Neural progenitor cell (in vitro differentiated cells): ENCODE measurements around the gene MORN1. TPM values are rescaled to one million over a fixed set of nuclear protein-coding genes. Genes with fewer than 3 reads are reported as not detected.
A peak's percentile ranks its signal among the peaks of the same experiment; 100 is the strongest.

Experiments
- DNase-seq: peaks from one replicate; pipeline ENCODE4 v3.0.0-alpha.2; 2016; ENCODE audit warnings: low spot score
- H2AFZ ChIP-seq: fragments of 200-600 bp; sonication (generic); replicated peaks from 2 replicates; pipeline ENCODE4 v1.6.1; 2016; ENCODE audit warnings: antibody characterized with exemption
- H3F3A ChIP-seq: fragments of 200-600 bp; sonication (generic); 2 replicates; pipeline ENCODE4 v1.6.1; 2016; ENCODE audit warnings: antibody characterized with exemption, low read depth
- H3K27ac ChIP-seq: fragments of 200-600 bp; sonication (generic); 2 replicates; pipeline ENCODE4 v1.5.1; 2016; ENCODE audit warnings: mild to moderate bottlenecking
- H3K27me3 ChIP-seq: fragments of 200-600 bp; sonication (generic); 2 replicates; pipeline ENCODE4 v1.6.1; 2016; ENCODE audit warnings: mild to moderate bottlenecking, moderate library complexity
- H3K36me3 ChIP-seq: fragments of 200-600 bp; sonication (generic); 2 replicates; pipeline ENCODE4 v1.5.1; 2016
- H3K4me1 ChIP-seq: fragments of 200-600 bp; sonication (generic); 2 replicates; pipeline ENCODE4 v1.6.1; 2016; ENCODE audit warnings: mixed run types
- H3K4me2 ChIP-seq: fragments of 200-600 bp; sonication (generic); 2 replicates; pipeline ENCODE4 v1.6.1; 2016
- H3K4me3 ChIP-seq: fragments of 200-600 bp; sonication (generic); 2 replicates; pipeline ENCODE4 v1.5.1; 2016
- H3K79me2 ChIP-seq: fragments of 200-600 bp; sonication (generic); 2 replicates; pipeline ENCODE4 v1.6.1; 2016; ENCODE audit warnings: low read depth
- H3K9ac ChIP-seq: fragments of 200-600 bp; sonication (generic); 2 replicates; pipeline ENCODE4 v1.6.1; 2016
- H3K9me3 ChIP-seq: fragments of 200-600 bp; sonication (generic); 2 replicates; pipeline ENCODE4 v1.5.1; 2016; ENCODE audit warnings: low read depth
- H4K20me1 ChIP-seq: fragments of 200-600 bp; sonication (generic); 2 replicates; pipeline ENCODE4 v1.6.1; 2016; ENCODE audit warnings: low read depth
- H3K27ac Mint-ChIP-seq: 3 replicates; pipeline ENCODE4 v1.8.0; 2021; ENCODE audit warnings: mixed read lengths
- H3K27me3 Mint-ChIP-seq: 2 replicates; pipeline ENCODE4 v1.8.0; 2022; ENCODE audit warnings: low read depth, mild to moderate bottlenecking, inconsistent platforms, moderate library complexity, mixed read lengths; ENCODE audit not compliant: insufficient read depth
- H3K36me3 Mint-ChIP-seq: 3 replicates; pipeline ENCODE4 v1.8.0; 2021; ENCODE audit warnings: mixed read lengths
- H3K4me1 Mint-ChIP-seq: 3 replicates; pipeline ENCODE4 v1.8.0; 2021; ENCODE audit warnings: mixed read lengths
- H3K4me3 Mint-ChIP-seq: 3 replicates; pipeline ENCODE4 v1.8.0; 2021; ENCODE audit warnings: mild to moderate bottlenecking, moderate library complexity, mixed read lengths
- H3K9me3 Mint-ChIP-seq: 3 replicates; pipeline ENCODE4 v1.8.0; 2020; ENCODE audit warnings: mixed read lengths
- CTCF ChIP-seq: fragments of 200-600 bp; sonication (generic); IDR thresholded peaks from 2 replicates; pipeline ENCODE4 v1.5.1; 2017; ENCODE audit warnings: antibody characterized with exemption, mild to moderate bottlenecking
- EZH2 ChIP-seq: fragments of 200-600 bp; sonication (generic); IDR thresholded peaks from 2 replicates; pipeline ENCODE4 v1.6.1; 2017; ENCODE audit warnings: antibody characterized with exemption, mild to moderate bottlenecking, moderate library complexity
- EZH2phosphoT487 ChIP-seq: fragments of 200-600 bp; sonication (generic); IDR thresholded peaks from 2 replicates; pipeline ENCODE4 v1.6.1; 2017; ENCODE audit warnings: antibody characterized with exemption
- total RNA-seq: library from RNA; depleted of rRNA; stranded (reverse); fragments of >200 nt; gene quantifications from 2 replicates; pipeline ENCODE4 v1.2.3, GENCODE V29; 2015; ENCODE audit warnings: low replicate concordance

Gene MORN1
- total RNA-seq, 1 donor from 2014 or later, result 7.0 TPM

DNA sequence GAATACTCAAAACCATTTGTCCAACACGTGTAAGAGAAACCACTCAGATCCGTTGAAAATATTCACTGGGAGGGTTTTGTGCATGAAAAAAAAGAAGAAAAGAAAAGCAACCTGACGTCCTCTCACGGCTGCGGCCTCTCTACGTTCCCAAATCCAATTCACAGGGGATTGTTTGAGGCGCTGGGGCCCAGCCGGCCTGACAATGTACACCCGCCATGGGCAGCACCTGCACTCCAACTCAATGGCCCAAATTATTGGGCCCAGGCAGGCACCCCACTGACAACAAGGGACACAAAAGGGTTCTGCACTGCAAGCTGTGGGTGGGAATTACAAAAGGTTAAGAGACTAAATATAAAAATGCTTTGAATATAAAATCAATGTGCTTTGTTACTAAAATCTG is 41.5 kb downstream of the MORN1 start:
- Mint-ChIP-seq H3K4me3 (no peak overlapping the region), H3K4me1 (peaks cover 36% of the 10 kb centered on the region), H3K9me3 (no peaks in the 10 kb centered on the region), H3K27ac (peak overlapping the region; percentile 16), H3K36me3 (no peaks in the 10 kb centered on the region), H3K27me3 (peaks cover 6% of the 10 kb centered on the region)
- no peak overlapping the region for H2AFZ ChIP-seq
- no peaks in the 10 kb centered on the region for H3K36me3 ChIP-seq
- peak overlapping the region; percentile 62 for H3K4me2 ChIP-seq
- peak overlapping the region; percentile 85 for H3K27ac ChIP-seq
- H3K9ac ChIP-seq, result no peak overlapping the region
- H3F3A ChIP-seq, result peaks cover 14% of the 10 kb centered on the region
- H3K79me2 ChIP-seq, result no peaks in the 10 kb centered on the region
- no peaks in the 10 kb centered on the region for H3K9me3 ChIP-seq
- no peak overlapping the region for H3K4me3 ChIP-seq
- TF ChIP-seq EZH2phosphoT487 (no peak), CTCF (no peak), EZH2 (no peak)
- peaks cover 40% of the 10 kb centered on the region for H3K4me1 ChIP-seq
- no peaks in the 10 kb centered on the region for H4K20me1 ChIP-seq
- peak; percentile 73 for DNase-seq
- no peaks in the 10 kb centered on the region for H3K27me3 ChIP-seq

- H3F3A ChIP-seq, result peaks cover 14% of the 10 kb centered on the region
- H3K9ac ChIP-seq, result peak overlapping the region; percentile 37
- H3K36me3 Mint-ChIP-seq, result no peaks in the 10 kb centered on the region
- H3K4me1 ChIP-seq, result peaks cover 40% of the 10 kb centered on the region
- H2AFZ ChIP-seq, result no peak overlapping the region
- peak overlapping the region; percentile 62 for H3K4me2 ChIP-seq
- H3K9me3 ChIP-seq, result no peaks in the 10 kb centered on the region
- no peak overlapping the region for H3K4me3 ChIP-seq
- H3K27me3 Mint-ChIP-seq, result peaks cover 6% of the 10 kb centered on the region
- H3K4me1 Mint-ChIP-seq, result peaks cover 33% of the 10 kb centered on the region
- TF ChIP-seq EZH2 (no peak), EZH2phosphoT487 (no peak), CTCF (no peak)
- peak; percentile 38 for DNase-seq
- H3K79me2 ChIP-seq, result no peaks in the 10 kb centered on the region
- no peak overlapping the region for H3K4me3 Mint-ChIP-seq
- no peaks in the 10 kb centered on the region for H4K20me1 ChIP-seq
- no peaks in the 10 kb centered on the region for H3K27me3 ChIP-seq
- peak overlapping the region; percentile 46 for H3K27ac Mint-ChIP-seq
- H3K27ac ChIP-seq, result no peak overlapping the region
- H3K36me3 ChIP-seq, result no peaks in the 10 kb centered on the region
- no peaks in the 10 kb centered on the region for H3K9me3 Mint-ChIP-seq
These were observed 42.7 kb downstream of the MORN1 start for GRCh38 chr1:2348346-2349325.

GRCh38 chr1:2347896-2348295 is 43.5 kb downstream of the MORN1 start:
- no peaks in the 10 kb centered on the region for H3K36me3 Mint-ChIP-seq
- H3K9me3 ChIP-seq, result no peaks in the 10 kb centered on the region
- no peaks in the 10 kb centered on the region for H3K27me3 ChIP-seq
- H3K4me2 ChIP-seq, result no peak overlapping the region
- DNase-seq, result no peak
- peaks cover 14% of the 10 kb centered on the region for H3F3A ChIP-seq
- TF ChIP-seq CTCF, result no peak
- no peak for TF ChIP-seq EZH2
- TF ChIP-seq EZH2phosphoT487, result no peak
- no peaks in the 10 kb centered on the region for H3K36me3 ChIP-seq
- H3K27ac Mint-ChIP-seq, result no peak overlapping the region
- no peak overlapping the region for H3K4me3 ChIP-seq
- no peak overlapping the region for H3K9ac ChIP-seq
- H3K27me3 Mint-ChIP-seq, result peaks cover 6% of the 10 kb centered on the region
- H4K20me1 ChIP-seq, result no peaks in the 10 kb centered on the region
- H3K4me1 ChIP-seq, result peaks cover 33% of the 10 kb centered on the region
- H3K79me2 ChIP-seq, result no peaks in the 10 kb centered on the region
- peaks cover 30% of the 10 kb centered on the region for H3K4me1 Mint-ChIP-seq
- no peak overlapping the region for H3K4me3 Mint-ChIP-seq
- no peak overlapping the region for H2AFZ ChIP-seq
- H3K27ac ChIP-seq, result no peak overlapping the region
- H3K9me3 Mint-ChIP-seq, result no peaks in the 10 kb centered on the region
